Endothelial cell of umbilical vein (primary cell): ENCODE measurements around the gene GUCY1A1. TPM values are rescaled to one million over a fixed set of nuclear protein-coding genes. Genes with fewer than 3 reads are reported as not detected.

ENCODE experiments used
- BruUV-seq: library from RNA; stranded (reverse); fragments of 400-500 nt; replicated peaks from 2 replicates; lab custom pipeline; 2021; lab: Mats Ljungman, UMichigan
- CTCF ChIA-PET: fragments of 300-600, 350-600 bp; sonication (Branson Sonifier 250); formaldehyde crosslinking; loops from one replicate; lab custom pipeline; 2021; ENCODE audit warnings: antibody characterized with exemption, inconsistent platforms; lab: Charles Lee
- POLR2A ChIA-PET: fragments of 300-600, 350-600 bp; sonication (Branson Sonifier 250); formaldehyde crosslinking; loops from one replicate; lab custom pipeline; 2021; ENCODE audit warnings: antibody characterized with exemption, inconsistent platforms; lab: Charles Lee
- DNase-seq: peaks from one replicate; pipeline ENCODE4 v3.0.0-alpha.2; 2011; ENCODE audit warnings: low read depth, low spot score
- FAIRE-seq: peaks from 2 replicates; lab custom pipeline; 2011; peaks lifted over from hg19 to GRCh38; lab: Jason Lieb, UNC
- H2AFZ ChIP-seq: 2 replicates; pipeline ENCODE4 v1.6.0; 2012; ENCODE audit warnings: low read depth, low read length, control low read depth, inconsistent platforms
- H3K27ac ChIP-seq: 2 replicates; pipeline ENCODE4 v1.5.1; 2011; ENCODE audit warnings: low read depth, mild to moderate bottlenecking, control low read depth, low read length, moderate library complexity; ENCODE audit not compliant: insufficient read depth
- H3K27me3 ChIP-seq, 2 experiments: 2 replicates each; pipeline versions ENCODE4 v1.6.0 to v1.6.1; 2011; ENCODE audit warnings: low read length in 2 of 2, mixed read lengths in 1 of 2; ENCODE audit not compliant: control insufficient read depth in 2 of 2, insufficient read depth in 2 of 2
- H3K36me3 ChIP-seq, 2 experiments: 2 replicates in 1 of 2; 3 replicates in 1 of 2; pipeline ENCODE4 v1.5.1; 2011; ENCODE audit warnings: low read length in 2 of 2, mild to moderate bottlenecking in 1 of 2, moderate library complexity in 1 of 2; ENCODE audit not compliant: control insufficient read depth in 2 of 2, insufficient read depth in 2 of 2; ENCODE audit errors: extremely low read depth in 1 of 2
- H3K4me1 ChIP-seq: 3 replicates; pipeline ENCODE4 v1.5.1; 2011; ENCODE audit warnings: mild to moderate bottlenecking, low read length; ENCODE audit not compliant: control insufficient read depth, insufficient read depth; ENCODE audit errors: extremely low read depth
- H3K4me2 ChIP-seq: 2 replicates; pipeline ENCODE4 v1.6.1; 2011; ENCODE audit warnings: low read length, control low read depth, mixed read lengths; ENCODE audit not compliant: insufficient read depth
- H3K4me3 ChIP-seq, 3 experiments: fragments of 200-600 bp in 1 of 3; sonication (generic), shearing (Covaris generic) in 1 of 3; replicated peaks in 1 of 3; 2 replicates each; pipeline ENCODE4 v1.5.1; 2011 to 2016; ENCODE audit warnings: control low read depth in 3 of 3, low read length in 3 of 3, mild to moderate bottlenecking in 2 of 3, inconsistent platforms in 1 of 3, low read depth in 1 of 3, moderate library complexity in 1 of 3; ENCODE audit not compliant: insufficient read depth in 1 of 3
- H3K79me2 ChIP-seq: 2 replicates; pipeline ENCODE4 v1.6.0; 2012; ENCODE audit warnings: low read length, inconsistent platforms; ENCODE audit not compliant: control insufficient read depth, insufficient read depth
- H3K9ac ChIP-seq: replicated peaks from 2 replicates; pipeline ENCODE3; 2011; ENCODE audit warnings: low read length, control low read depth; ENCODE audit not compliant: insufficient read depth; ENCODE audit errors: extremely low read depth
- H3K9me1 ChIP-seq: replicated peaks from 3 replicates; pipeline ENCODE4 v1.6.0; 2011; ENCODE audit warnings: mild to moderate bottlenecking, low read length; ENCODE audit not compliant: control insufficient read depth, insufficient read depth; ENCODE audit errors: extremely low read depth
- H3K9me3 ChIP-seq: replicated peaks from 2 replicates; pipeline ENCODE4 v1.5.1; 2012; ENCODE audit warnings: low read length, inconsistent platforms; ENCODE audit not compliant: control insufficient read depth, insufficient read depth
- H4K20me1 ChIP-seq: replicated peaks from 2 replicates; pipeline ENCODE3; 2011; ENCODE audit warnings: mild to moderate bottlenecking, low read length; ENCODE audit not compliant: control insufficient read depth, insufficient read depth; ENCODE audit errors: extremely low read depth
- CTCF ChIP-seq, 2 donors: IDR thresholded peaks; 1 replicate in 1 of 2; 2 replicates in 1 of 2; pipeline ENCODE4 v1.5.1; 2011; ENCODE audit warnings: low read length in 2 of 2, mild to moderate bottlenecking in 2 of 2, moderate library complexity in 2 of 2, control low read depth in 1 of 2, inconsistent platforms in 1 of 2, low read depth in 1 of 2; ENCODE audit not compliant: insufficient read depth in 1 of 2; ENCODE audit errors: extremely low read depth in 1 of 2
- EZH2 ChIP-seq: IDR thresholded peaks from 2 replicates; pipeline ENCODE4 v1.6.1; 2012; ENCODE audit warnings: borderline replicate concordance, low read depth, mild to moderate bottlenecking, moderate library complexity, low read length, inconsistent platforms; ENCODE audit not compliant: severe bottlenecking
- FOS ChIP-seq: IDR thresholded peaks from 2 replicates; pipeline ENCODE4 v1.6.1; 2011; ENCODE audit warnings: mild to moderate bottlenecking, low read length, moderate library complexity, borderline replicate concordance; ENCODE audit not compliant: insufficient read depth
- GATA2 ChIP-seq: IDR thresholded peaks from 2 replicates; pipeline ENCODE4 v1.7.0; 2011; ENCODE audit warnings: low read depth, mild to moderate bottlenecking, moderate library complexity, mixed read lengths, low read length; ENCODE audit not compliant: insufficient read length, insufficient read depth
- JUN ChIP-seq: IDR thresholded peaks from 2 replicates; pipeline ENCODE4 v1.6.1; 2011; ENCODE audit warnings: borderline replicate concordance, low read depth; ENCODE audit not compliant: insufficient read length, insufficient read depth
- MAX ChIP-seq: IDR thresholded peaks from 2 replicates; pipeline ENCODE4 v1.6.1; 2011; ENCODE audit not compliant: insufficient read depth, insufficient read length
- MYC ChIP-seq: IDR thresholded peaks from one replicate; pipeline ENCODE4 v1.6.1; 2011; ENCODE audit warnings: mild to moderate bottlenecking, low read depth, low read length
- POLR2A ChIP-seq: IDR thresholded peaks from 2 replicates; pipeline ENCODE4 v1.6.1; 2012; ENCODE audit warnings: low read depth, mild to moderate bottlenecking, control low read depth, low read length
- POLR2AphosphoS5 ChIP-seq: IDR thresholded peaks from 2 replicates; pipeline ENCODE4 v1.6.1; 2012; ENCODE audit warnings: low read depth, mild to moderate bottlenecking, control low read depth, low read length, moderate library complexity; ENCODE audit not compliant: insufficient read depth
- dilution Hi-C: fragments of 300-500 bp; cut with MboI; formaldehyde crosslinking; loops from one replicate; pipeline ENCODE4 v1.15.0; 2019; ENCODE audit warnings: low sequenced_read_pairs; ENCODE audit not compliant: extremely low pct_ligation_motif_present
- intact Hi-C: fragments of 100-400 bp; cut with micrococcal nuclease; formaldehyde crosslinking; loops from one replicate; pipeline ENCODE4 v1.10.0; 2022
- polyA plus RNA-seq, 4 experiments: library from polyadenylated mRNA; depleted of rRNA in 3 of 4; stranded (reverse) in 3 of 4; unstranded in 1 of 4; fragments of >200 nt; gene quantifications; 2 replicates each; pipeline versions ENCODE4 v1.2.1 to v1.2.3, GENCODE V29; 2011 to 2012; ENCODE audit warnings: missing spikeins in 1 of 4
- total RNA-seq: library from RNA; stranded (reverse); gene quantifications from 2 replicates; pipeline ENCODE4 v1.2.3, GENCODE V29; 2021

Gene GUCY1A1
- total and polyA plus RNA-seq, 2 donors (not counting 3 experiments of a cell fraction or from before 2014, with no cell fraction given), result 1.3 to 4.4 TPM

GRCh38 chr4:155684892-155685541, 18.4 kb downstream of the GUCY1A1 start:
- CTCF ChIA-PET, result interaction anchor here (0.7 to 2.1 kb wide), 3 partner anchors 18 to 156 kb away, joined by 3 to 5 read pairs (median 3); partner anchors contain the start of gene GUCY1A1
- no peaks in the 10 kb centered on the region for H3K36me3 ChIP-seq
- intact Hi-C loops, result no loop called here

More at GRCh38 chr4:155684892-155685541, 18.4 kb downstream of the GUCY1A1 start:
- no peaks in the 10 kb centered on the region for H3K4me1 ChIP-seq
- no peaks in the 10 kb centered on the region for H4K20me1 ChIP-seq
- H3K9me1 ChIP-seq, result no peaks in the 10 kb centered on the region
- no peak overlapping the region for H2AFZ ChIP-seq
- no peak for FAIRE-seq
- dilution Hi-C loops, result no loop called here
- TF ChIP-seq MYC, result no peak
- TF ChIP-seq JUN, result no peak
- no peak for TF ChIP-seq EZH2
- no peak for TF ChIP-seq POLR2A
- no peak for TF ChIP-seq CTCF (IDR thresholded peaks at IDR 0.05; ENCODE audit: extremely low read depth in 1 of 2, insufficient read depth in 1 of 2, low read depth in 1 of 2, low read length in 2 of 2)
- TF ChIP-seq POLR2AphosphoS5, result no peak
- no peak for TF ChIP-seq MAX
- TF ChIP-seq GATA2, result no peak
- no peak for TF ChIP-seq FOS
- BruUV-seq, result no TSS peak
- H3K27ac ChIP-seq, result no peak overlapping the region
- H3K4me3 ChIP-seq, result no peak overlapping the region
- no peak for DNase-seq
- no peaks in the 10 kb centered on the region for H3K27me3 ChIP-seq
- no peak overlapping the region for H3K9ac ChIP-seq
- H3K4me2 ChIP-seq, result no peak overlapping the region
- H3K79me2 ChIP-seq, result no peaks in the 10 kb centered on the region
- no peaks in the 10 kb centered on the region for H3K9me3 ChIP-seq
- POLR2A ChIA-PET, result no interaction called here
